ENCODE data around the gene ZNF536.
A peak's percentile ranks its signal among the peaks of the same experiment; 100 is the strongest.

ZNF536 gene

DNA sequence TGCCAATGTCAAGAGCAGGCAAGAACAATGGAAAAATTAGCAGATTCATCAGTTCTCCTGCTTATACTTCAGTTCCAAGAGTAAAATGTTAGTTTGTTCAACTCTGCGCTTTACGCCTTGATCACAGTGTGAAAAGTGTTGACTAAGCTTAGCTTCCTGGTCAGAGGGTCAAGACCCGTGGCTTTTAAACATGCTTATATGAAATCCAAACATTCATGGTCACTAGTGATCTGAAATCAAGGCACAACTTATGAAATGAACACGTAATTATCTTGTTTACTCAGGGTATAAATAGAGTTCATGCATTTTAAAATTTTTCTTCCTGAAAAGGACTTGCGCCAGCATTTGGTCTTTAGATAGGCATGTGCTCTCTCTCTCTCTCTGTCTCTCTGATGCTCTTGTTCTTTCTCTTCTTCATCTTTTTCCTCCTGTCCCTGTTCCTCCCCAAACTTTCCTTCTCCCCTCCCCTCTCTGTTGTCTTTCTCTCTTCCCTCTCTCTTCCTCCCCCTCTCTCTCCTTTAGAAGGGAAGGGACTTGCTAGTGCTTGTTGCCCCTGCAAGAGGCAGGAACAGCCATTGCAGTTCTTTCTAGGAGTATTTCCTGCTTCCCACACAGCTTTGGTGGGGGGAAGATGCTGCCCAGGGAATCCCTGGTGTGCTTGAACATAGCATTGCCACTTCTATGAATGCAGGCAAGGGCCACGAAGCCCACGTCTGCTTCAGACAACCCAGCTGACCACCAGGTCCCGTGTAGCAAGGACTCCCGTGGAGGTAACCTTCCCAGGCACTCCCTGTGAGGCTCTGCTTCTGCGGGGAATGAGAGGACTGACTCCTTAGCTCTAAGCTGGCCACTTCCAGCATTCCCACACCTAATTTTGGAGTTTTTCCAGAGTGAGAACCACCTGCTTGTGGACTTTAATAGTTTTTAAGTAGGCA lies 7.1 kb upstream of the ZNF536 start:
- no peak for DNase-seq

- DNase-seq: no peak
Measured at GRCh38 chr19:30366282-30366681, 5.9 kb upstream of the ZNF536 start.

GRCh38 chr19:30367006-30367405 lies 5.2 kb upstream of the ZNF536 start:
- no peak for DNase-seq

GRCh38 chr19:30367421-30367820 lies 4.8 kb upstream of the ZNF536 start:
- DNase-seq: no peak

DNA sequence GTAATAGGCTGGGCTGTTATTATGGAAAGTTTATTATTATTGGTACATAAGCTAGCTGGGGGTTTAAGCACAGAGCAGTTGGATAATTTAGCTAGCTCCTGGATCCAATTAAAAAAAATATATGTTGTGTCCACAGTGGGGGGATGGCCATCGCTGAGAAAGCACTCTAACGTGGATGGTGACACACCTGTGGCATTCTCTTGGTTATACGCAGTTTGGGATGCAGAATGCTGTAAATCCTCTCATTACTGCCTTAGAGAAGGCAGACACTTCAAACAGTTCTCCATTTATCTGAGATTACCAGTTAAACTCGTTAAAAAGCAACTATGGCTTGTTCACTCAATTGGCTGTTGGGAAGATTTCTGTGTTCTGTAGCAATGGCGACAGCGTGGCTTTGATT lies 2.4 kb upstream of the ZNF536 start:
- no peak for DNase-seq

- DNase-seq: no peak
Measured at GRCh38 chr19:30371161-30371836, 885 bp upstream of the ZNF536 start.

GRCh38 chr19:30373593-30373992 lies 1.4 kb downstream of the ZNF536 start:
- DNase-seq: no peak

- DNase-seq: peak; percentile 30
Measured at GRCh38 chr19:30374539-30374864, 2.3 kb downstream of the ZNF536 start.

GRCh38 chr19:30374865-30375552 lies 2.8 kb downstream of the ZNF536 start:
- DNase-seq: peak; percentile 33

DNA sequence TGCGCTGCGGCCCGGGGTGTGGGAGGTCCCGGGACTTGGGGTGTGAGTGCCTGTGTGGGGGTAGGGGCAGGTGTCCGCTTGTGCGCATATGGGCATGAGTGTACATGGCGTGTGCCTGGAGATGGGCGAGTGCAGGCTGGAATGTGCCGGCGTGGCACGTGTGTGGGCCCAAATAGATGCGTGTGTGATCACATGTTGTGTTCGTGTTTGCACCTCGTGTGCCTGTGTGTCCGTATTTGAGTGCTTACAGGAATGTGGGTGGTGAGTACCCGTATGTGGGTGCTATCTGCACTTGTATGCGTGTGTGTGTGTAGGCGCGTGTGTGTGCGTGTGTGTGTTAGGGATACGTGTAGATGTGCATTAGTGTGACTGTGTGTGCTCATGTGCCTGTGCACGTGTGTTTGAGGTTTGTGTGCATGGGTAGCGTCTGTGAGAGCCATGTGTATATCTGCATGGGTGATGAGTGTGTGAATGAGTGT lies 3.4 kb downstream of the ZNF536 start:
- DNase-seq: no peak

GRCh38 chr19:30376272-30376671 lies 4.1 kb downstream of the ZNF536 start:
- DNase-seq: no peak

DNA sequence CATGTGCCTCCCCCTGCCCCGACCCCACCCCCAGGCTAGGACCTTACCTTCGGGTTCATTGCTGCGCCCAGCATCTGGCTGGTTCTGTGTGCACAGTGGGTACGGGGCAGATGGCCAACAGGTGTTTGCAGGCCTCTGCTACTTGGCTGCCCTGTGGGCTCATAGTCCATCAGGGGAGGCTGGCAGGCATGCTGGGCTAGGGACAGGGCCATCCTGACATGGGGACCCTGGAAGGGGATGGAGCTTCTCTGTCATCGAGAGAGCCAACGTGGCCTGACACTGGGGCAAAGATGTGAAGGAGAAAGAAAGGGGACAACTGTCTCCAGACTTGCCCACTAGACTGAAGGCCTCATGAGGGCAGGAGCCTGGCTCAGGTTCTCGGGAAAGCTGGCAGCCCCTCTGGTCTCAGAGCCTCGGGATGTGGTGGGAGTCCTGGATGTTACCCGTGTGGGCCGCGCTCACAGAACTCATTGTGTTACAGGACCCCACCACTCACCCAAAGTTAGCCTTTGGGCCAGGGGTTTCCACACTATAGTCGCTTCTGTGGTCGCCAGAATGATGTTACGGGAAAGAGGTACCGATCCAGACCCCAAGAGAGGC lies 4.7 kb downstream of the ZNF536 start:
- DNase-seq: no peak

GRCh38 chr19:30378701-30379100 lies 6.5 kb downstream of the ZNF536 start:
- DNase-seq: no peak

- no peak for DNase-seq
Measured at GRCh38 chr19:30379841-30380610, 7.8 kb downstream of the ZNF536 start.

- DNase-seq: no peak
Measured at GRCh38 chr19:30381366-30381765, 9.2 kb downstream of the ZNF536 start.

DNA sequence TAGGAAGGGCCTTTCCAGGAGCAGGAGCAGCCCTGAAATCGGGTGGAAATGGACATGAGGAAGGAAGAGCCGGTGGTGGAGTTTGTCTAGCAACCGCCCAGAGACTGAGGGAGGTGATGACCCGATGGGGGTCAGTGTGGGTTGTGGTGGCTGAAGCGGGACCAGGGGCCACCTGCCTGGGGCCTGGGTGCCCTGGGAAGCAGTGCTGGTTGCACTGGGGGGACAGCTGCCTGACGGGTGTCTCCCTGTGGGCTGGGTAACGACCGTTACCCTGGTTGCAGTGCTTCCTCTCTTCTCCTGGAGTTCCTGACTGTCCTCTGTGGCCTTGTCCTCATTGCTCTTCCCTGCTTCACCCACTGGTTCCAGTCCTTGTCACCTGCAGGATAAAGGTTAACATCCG lies 13.0 kb downstream of the ZNF536 start:
- no peak for DNase-seq

DNA sequence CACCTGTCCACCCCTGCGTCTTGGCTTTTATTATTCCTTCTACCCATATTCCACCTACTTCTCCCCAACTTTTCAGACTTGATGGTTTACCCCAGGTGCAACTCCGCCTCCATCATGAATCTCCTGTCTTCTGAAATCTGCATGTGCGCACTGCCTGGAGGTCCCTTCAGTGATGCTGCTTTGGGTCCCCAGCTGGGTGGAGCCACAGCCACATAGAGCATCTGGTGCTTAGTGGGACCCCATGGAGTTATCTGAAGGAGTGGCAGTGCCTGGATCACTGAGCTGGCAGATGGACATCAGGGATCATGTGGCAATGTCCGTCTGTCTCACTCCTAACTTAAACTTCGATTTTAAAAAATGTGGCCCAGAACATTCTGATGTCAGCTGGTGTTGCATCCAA lies 13.5 kb downstream of the ZNF536 start:
- DNase-seq: no peak

- DNase-seq: no peak
Measured at GRCh38 chr19:30386551-30387143, 14.5 kb downstream of the ZNF536 start.

DNA sequence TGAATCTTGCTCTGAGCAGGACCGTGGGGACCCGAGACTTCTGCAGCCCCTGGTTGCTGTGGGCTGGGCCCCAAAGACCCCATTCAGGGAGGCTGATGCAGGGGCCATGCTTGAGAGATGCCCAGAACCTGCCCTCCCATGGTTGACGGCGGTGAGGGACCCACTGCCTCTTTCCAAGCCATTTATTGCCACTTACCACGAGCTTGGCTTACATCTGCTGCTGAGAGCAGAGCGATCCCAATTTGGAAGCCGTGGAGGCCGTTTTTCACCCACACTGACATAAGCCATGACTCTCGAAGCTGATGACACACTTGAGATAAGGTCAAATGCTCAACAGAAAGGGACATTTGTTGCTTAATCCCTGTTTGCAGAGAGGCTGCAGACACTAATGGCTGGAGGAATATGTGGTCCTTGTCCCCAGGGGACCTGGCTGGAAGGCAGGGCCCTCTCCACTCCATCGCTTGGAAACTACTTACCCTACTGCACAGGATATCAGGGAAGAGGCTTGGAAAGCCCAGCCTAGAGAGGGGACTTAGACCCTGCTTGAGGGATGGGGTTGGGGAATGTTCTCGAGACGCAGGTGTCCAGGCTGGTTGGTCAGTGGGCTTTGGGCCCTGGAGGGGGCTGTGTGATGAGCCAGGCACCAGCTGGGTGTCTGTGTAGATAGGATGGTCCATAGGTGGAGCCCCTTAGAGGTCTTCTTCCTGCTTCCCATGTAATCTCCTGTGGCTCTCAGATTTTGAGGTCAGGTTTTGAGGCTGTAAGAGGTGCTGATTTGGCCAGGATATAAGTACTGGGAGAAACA lies 15.3 kb downstream of the ZNF536 start:
- DNase-seq: peak; percentile 46

DNA sequence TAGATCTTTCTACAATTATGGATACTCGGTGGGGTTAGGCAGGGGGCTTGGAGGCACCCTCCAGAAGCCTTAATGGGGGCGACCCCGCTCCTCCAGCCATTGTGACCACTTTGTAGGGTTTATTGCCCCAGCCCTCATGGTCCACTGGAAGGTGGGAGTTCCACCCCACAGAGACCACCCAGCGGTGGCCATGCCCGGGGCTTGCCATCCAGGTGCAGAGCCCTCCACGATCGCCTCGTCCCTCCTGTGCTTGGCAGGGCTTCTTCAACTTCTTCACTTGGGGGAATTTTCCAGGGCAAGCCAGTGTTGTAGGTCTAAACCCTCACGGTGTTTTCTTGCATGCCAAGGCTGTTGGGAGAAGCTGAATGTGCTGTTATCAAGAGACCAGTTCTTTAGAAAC lies 16.1 kb downstream of the ZNF536 start:
- no peak for DNase-seq

DNA sequence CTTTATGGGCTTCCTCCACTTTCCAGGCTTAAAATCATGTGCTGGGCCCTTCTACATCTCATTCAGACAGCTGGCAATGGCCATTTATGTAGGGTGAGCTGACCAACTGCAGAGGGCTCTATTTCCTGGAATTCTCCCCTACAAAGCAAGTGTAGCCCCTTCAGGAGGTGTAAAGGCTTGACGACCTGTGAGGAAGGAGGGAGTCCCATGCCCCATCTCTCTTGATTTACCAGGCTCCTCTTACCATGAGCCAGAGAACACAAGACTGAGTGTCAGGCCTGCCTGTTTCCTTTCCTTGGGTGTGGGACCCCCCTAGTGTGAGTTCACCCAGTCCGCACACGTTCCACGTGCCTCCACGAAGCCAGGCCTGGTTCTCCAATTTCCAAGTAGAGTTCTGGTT lies 16.6 kb downstream of the ZNF536 start:
- no peak for DNase-seq

All from DMS79 treated with DMSO at 0.1 percent for 48 hours (cell line).